ENCODE data around the gene MBTPS2.

Gene MBTPS2

GRCh38 chrX:21875013-21875412, 35.6 kb downstream of the MBTPS2 start:
- Mint-ChIP-seq H3K27ac (no peak overlapping the region), H3K4me3 (no peak overlapping the region), H3K27me3 (ENCODE audit: low read depth, poor library complexity) (no peaks in the 10 kb centered on the region), H3K4me1 (no peaks in the 10 kb centered on the region), H3K9me3 (no peaks in the 10 kb centered on the region), H3K36me3 (ENCODE audit: low read depth) (peaks cover 11% of the 10 kb centered on the region)
- no peak for DNase-seq
- TF ChIP-seq CTCF (IDR thresholded peaks at IDR 0.05), result no peak

- DNase-seq, result no peak
- Mint-ChIP-seq H3K36me3 (ENCODE audit: low read depth) (peaks cover 23% of the 10 kb centered on the region), H3K4me3 (no peak overlapping the region), H3K4me1 (peaks cover 20% of the 10 kb centered on the region), H3K27me3 (ENCODE audit: low read depth, poor library complexity) (no peaks in the 10 kb centered on the region), H3K9me3 (no peaks in the 10 kb centered on the region), H3K27ac (no peak overlapping the region)
- no peak for TF ChIP-seq CTCF (IDR thresholded peaks at IDR 0.05)
Measured at GRCh38 chrX:21881881-21882574, 42.6 kb downstream of the MBTPS2 start.

GRCh38 chrX:21883258-21883657, 43.8 kb downstream of the MBTPS2 start:
- Mint-ChIP-seq H3K27me3 (ENCODE audit: low read depth, poor library complexity) (no peaks in the 10 kb centered on the region), H3K4me3 (no peak overlapping the region), H3K9me3 (no peaks in the 10 kb centered on the region), H3K36me3 (ENCODE audit: low read depth) (peaks cover 23% of the 10 kb centered on the region), H3K27ac (no peak overlapping the region), H3K4me1 (peaks cover 20% of the 10 kb centered on the region)
- DNase-seq, result no peak
- no peak for TF ChIP-seq CTCF (IDR thresholded peaks at IDR 0.05)

GRCh38 chrX:21885568-21885967, 46.2 kb downstream of the MBTPS2 start:
- peaks cover 20% of the 10 kb centered on the region for H3K4me1 Mint-ChIP-seq
- no peak for TF ChIP-seq CTCF (IDR thresholded peaks at IDR 0.05)
- H3K36me3 Mint-ChIP-seq (ENCODE audit: low read depth), result peaks cover 12% of the 10 kb centered on the region
- H3K27ac Mint-ChIP-seq, result no peak overlapping the region
- H3K4me3 Mint-ChIP-seq, result no peak overlapping the region
- H3K9me3 Mint-ChIP-seq, result no peaks in the 10 kb centered on the region
- no peak for DNase-seq
- no peaks in the 10 kb centered on the region for H3K27me3 Mint-ChIP-seq (ENCODE audit: low read depth, poor library complexity)

GRCh38 chrX:21905313-21905712, 65.9 kb downstream of the MBTPS2 start:
- no peaks in the 10 kb centered on the region for H3K9me3 Mint-ChIP-seq
- no peak for DNase-seq
- no peaks in the 10 kb centered on the region for H3K36me3 Mint-ChIP-seq (ENCODE audit: low read depth)
- peaks cover 30% of the 10 kb centered on the region for H3K4me1 Mint-ChIP-seq
- no peak for TF ChIP-seq CTCF (IDR thresholded peaks at IDR 0.05)
- H3K27ac Mint-ChIP-seq, result no peak overlapping the region
- no peak overlapping the region for H3K4me3 Mint-ChIP-seq
- no peaks in the 10 kb centered on the region for H3K27me3 Mint-ChIP-seq (ENCODE audit: low read depth, poor library complexity)

GRCh38 chrX:21905953-21906352, 66.5 kb downstream of the MBTPS2 start:
- Mint-ChIP-seq H3K9me3 (no peaks in the 10 kb centered on the region), H3K36me3 (ENCODE audit: low read depth) (no peaks in the 10 kb centered on the region), H3K27ac (peak overlapping the region; percentile 71), H3K4me3 (no peak overlapping the region), H3K27me3 (ENCODE audit: low read depth, poor library complexity) (no peaks in the 10 kb centered on the region), H3K4me1 (peaks cover 30% of the 10 kb centered on the region)
- no peak for TF ChIP-seq CTCF (IDR thresholded peaks at IDR 0.05)
- no peak for DNase-seq
